ENCODE results near the gene MNAT1.

MNAT1 gene

DNA sequence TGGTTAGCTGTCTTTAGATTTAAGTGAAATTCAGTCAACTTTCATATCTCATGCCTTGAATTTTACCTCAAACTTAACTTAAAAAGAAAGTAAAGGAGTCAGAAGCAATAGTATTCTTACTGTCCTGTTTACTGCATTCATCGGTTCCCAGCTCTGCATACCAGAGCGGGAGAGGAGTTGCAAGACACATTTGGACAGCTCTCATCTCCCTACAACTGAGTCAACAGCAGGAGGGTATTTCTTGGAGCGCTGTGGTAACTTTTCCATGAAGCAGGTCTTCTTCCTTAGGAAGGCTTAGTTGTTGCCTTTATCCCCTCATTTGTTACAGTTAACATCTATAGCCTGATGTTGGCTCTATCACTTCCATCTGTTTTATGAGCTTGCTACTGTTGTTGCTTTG, 181.2 kb downstream of the MNAT1 start:
- H3F3A ChIP-seq (ENCODE audit: control insufficient read depth, insufficient read depth) = no peaks in the 10 kb centered on the region
- H3K4me1 ChIP-seq (ENCODE audit: control insufficient read depth, low read length) = no peaks in the 10 kb centered on the region
- H3K4me2 ChIP-seq (ENCODE audit: low read length) = no peak overlapping the region
- H3K9me3 ChIP-seq (ENCODE audit: control insufficient read depth, insufficient read depth, low read length) = no peaks in the 10 kb centered on the region
- no peaks in the 10 kb centered on the region for H3K79me2 ChIP-seq (ENCODE audit: control insufficient read depth, low read length)
- H3K4me3 ChIP-seq (ENCODE audit: low read length) = no peak overlapping the region
- H3K9me2 ChIP-seq (replicated peaks; ENCODE audit: control insufficient read depth, low read length) = no peaks in the 10 kb centered on the region
- no peaks in the 10 kb centered on the region for H3K36me3 ChIP-seq (ENCODE audit: control insufficient read depth, low read length)
- no peaks in the 10 kb centered on the region for H3K27me3 ChIP-seq (ENCODE audit: control insufficient read depth, low read length)
- H4K20me1 ChIP-seq (ENCODE audit: control insufficient read depth, insufficient read depth, low read depth, low read length) = no peaks in the 10 kb centered on the region
- no peak for TF ChIP-seq EZH2phosphoT487 (IDR thresholded peaks at IDR 0.05; ENCODE audit: borderline replicate concordance, low read length)
- TF ChIP-seq, protein P1, sequence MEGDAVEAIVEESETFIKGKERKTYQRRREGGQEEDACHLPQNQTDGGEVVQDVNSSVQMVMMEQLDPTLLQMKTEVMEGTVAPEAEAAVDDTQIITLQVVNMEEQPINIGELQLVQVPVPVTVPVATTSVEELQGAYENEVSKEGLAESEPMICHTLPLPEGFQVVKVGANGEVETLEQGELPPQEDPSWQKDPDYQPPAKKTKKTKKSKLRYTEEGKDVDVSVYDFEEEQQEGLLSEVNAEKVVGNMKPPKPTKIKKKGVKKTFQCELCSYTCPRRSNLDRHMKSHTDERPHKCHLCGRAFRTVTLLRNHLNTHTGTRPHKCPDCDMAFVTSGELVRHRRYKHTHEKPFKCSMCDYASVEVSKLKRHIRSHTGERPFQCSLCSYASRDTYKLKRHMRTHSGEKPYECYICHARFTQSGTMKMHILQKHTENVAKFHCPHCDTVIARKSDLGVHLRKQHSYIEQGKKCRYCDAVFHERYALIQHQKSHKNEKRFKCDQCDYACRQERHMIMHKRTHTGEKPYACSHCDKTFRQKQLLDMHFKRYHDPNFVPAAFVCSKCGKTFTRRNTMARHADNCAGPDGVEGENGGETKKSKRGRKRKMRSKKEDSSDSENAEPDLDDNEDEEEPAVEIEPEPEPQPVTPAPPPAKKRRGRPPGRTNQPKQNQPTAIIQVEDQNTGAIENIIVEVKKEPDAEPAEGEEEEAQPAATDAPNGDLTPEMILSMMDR (IDR thresholded peaks at IDR 0.05; ENCODE audit: low read depth, low read length, poor library complexity, severe bottlenecking) = no peak
- no peak overlapping the region for H3K27ac ChIP-seq (ENCODE audit: low read depth, low read length)

DNA sequence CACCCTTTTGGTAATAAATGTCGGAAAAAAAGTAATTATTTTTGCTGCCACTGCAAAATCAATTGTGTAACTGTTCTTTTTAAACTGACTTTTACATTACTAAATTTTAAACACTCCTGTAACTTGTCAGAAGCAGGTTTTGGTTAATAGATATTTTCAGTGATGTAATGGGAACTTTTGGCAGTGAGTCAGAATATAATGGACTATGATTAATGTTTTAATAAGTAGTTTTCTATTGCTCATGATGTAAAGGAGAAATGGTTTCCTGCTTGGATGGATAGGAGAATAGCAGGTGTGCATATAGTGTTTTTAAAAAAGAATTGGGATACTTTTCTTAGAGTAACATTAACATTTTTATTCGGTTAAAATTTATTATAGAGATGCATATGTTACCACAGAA, 187.5 kb downstream of the MNAT1 start:
- Histone ChIP-seq H3K4me2 (ENCODE audit: low read length) (no peak overlapping the region), H3K79me2 (ENCODE audit: control insufficient read depth, low read length) (no peaks in the 10 kb centered on the region), H4K20me1 (ENCODE audit: control insufficient read depth, insufficient read depth, low read depth, low read length) (no peaks in the 10 kb centered on the region), H3K4me3 (ENCODE audit: low read length) (no peak overlapping the region), H3K4me1 (ENCODE audit: control insufficient read depth, low read length) (no peaks in the 10 kb centered on the region), H3K9me3 (ENCODE audit: control insufficient read depth, insufficient read depth, low read length) (no peaks in the 10 kb centered on the region), H3F3A (ENCODE audit: control insufficient read depth, insufficient read depth) (peaks cover 2% of the 10 kb centered on the region), H3K36me3 (ENCODE audit: control insufficient read depth, low read length) (no peaks in the 10 kb centered on the region), H3K9me2 (replicated peaks; ENCODE audit: control insufficient read depth, low read length) (no peaks in the 10 kb centered on the region), H3K27ac (ENCODE audit: low read depth, low read length) (no peak overlapping the region), H3K27me3 (ENCODE audit: control insufficient read depth, low read length) (no peaks in the 10 kb centered on the region)
- no peak for TF ChIP-seq EZH2phosphoT487 (IDR thresholded peaks at IDR 0.05; ENCODE audit: borderline replicate concordance, low read length)
- TF ChIP-seq, protein P1 (IDR thresholded peaks at IDR 0.05; ENCODE audit: low read depth, low read length, poor library complexity, severe bottlenecking) = no peak

DNA sequence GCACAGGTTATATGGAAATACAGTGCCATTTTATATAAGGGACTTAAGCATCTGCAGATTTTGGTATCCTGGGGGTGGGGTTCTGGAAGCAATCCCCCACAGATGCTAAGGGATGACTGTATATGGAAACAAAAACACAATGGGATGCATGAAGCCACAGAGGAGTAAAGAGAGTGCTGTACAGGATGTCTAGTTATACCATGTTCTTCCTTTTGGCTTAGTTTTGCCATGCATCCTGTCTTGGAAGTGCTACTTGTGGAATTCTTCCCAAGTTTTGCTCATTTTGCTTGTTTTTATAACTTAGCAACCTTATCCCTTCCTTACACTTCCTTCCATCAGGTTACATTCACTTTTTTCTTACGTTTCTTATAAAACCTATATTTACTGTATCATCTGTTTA, 190.7 kb downstream of the MNAT1 start:
- H3K36me3 ChIP-seq (ENCODE audit: control insufficient read depth, low read length) = no peaks in the 10 kb centered on the region
- H3K27ac ChIP-seq (ENCODE audit: low read depth, low read length) = no peak overlapping the region
- H3F3A ChIP-seq (ENCODE audit: control insufficient read depth, insufficient read depth) = peaks cover 2% of the 10 kb centered on the region
- no peaks in the 10 kb centered on the region for H3K9me2 ChIP-seq (replicated peaks; ENCODE audit: control insufficient read depth, low read length)
- H3K4me1 ChIP-seq (ENCODE audit: control insufficient read depth, low read length) = no peaks in the 10 kb centered on the region
- no peak overlapping the region for H3K4me2 ChIP-seq (ENCODE audit: low read length)
- H3K27me3 ChIP-seq (ENCODE audit: control insufficient read depth, low read length) = no peaks in the 10 kb centered on the region
- no peaks in the 10 kb centered on the region for H4K20me1 ChIP-seq (ENCODE audit: control insufficient read depth, insufficient read depth, low read depth, low read length)
- no peak overlapping the region for H3K4me3 ChIP-seq (ENCODE audit: low read length)
- TF ChIP-seq EZH2phosphoT487 (IDR thresholded peaks at IDR 0.05; ENCODE audit: borderline replicate concordance, low read length) = no peak
- TF ChIP-seq, protein P1 (IDR thresholded peaks at IDR 0.05; ENCODE audit: low read depth, low read length, poor library complexity, severe bottlenecking) = no peak
- no peaks in the 10 kb centered on the region for H3K79me2 ChIP-seq (ENCODE audit: control insufficient read depth, low read length)
- H3K9me3 ChIP-seq (ENCODE audit: control insufficient read depth, insufficient read depth, low read length) = no peaks in the 10 kb centered on the region

DNA sequence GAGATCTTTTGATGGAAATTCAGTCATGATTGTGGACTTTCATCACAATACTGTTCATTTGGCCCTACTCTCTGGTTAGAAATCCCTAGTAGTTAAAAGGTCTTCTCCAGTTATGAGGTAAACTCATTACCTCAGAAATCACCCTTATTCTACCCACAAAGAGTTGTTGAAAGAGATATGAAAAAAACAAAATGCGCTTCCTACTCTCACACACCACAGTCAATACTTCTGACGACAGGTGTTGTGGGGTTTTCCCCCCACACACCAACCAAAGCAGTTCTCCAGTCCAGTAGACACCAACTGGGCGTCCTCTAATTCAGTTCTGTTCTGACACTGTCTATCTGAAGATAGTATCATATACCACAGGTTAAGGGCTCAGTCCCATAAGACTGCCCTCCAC, 191.4 kb downstream of the MNAT1 start:
- no peaks in the 10 kb centered on the region for H3K36me3 ChIP-seq (ENCODE audit: control insufficient read depth, low read length)
- H3K9me3 ChIP-seq (ENCODE audit: control insufficient read depth, insufficient read depth, low read length) = no peaks in the 10 kb centered on the region
- no peaks in the 10 kb centered on the region for H4K20me1 ChIP-seq (ENCODE audit: control insufficient read depth, insufficient read depth, low read depth, low read length)
- H3K27ac ChIP-seq (ENCODE audit: low read depth, low read length) = no peak overlapping the region
- no peaks in the 10 kb centered on the region for H3K27me3 ChIP-seq (ENCODE audit: control insufficient read depth, low read length)
- no peak overlapping the region for H3K4me2 ChIP-seq (ENCODE audit: low read length)
- TF ChIP-seq, protein P1 (IDR thresholded peaks at IDR 0.05; ENCODE audit: low read depth, low read length, poor library complexity, severe bottlenecking) = no peak
- no peak for TF ChIP-seq EZH2phosphoT487 (IDR thresholded peaks at IDR 0.05; ENCODE audit: borderline replicate concordance, low read length)
- H3F3A ChIP-seq (ENCODE audit: control insufficient read depth, insufficient read depth) = peaks cover 2% of the 10 kb centered on the region
- H3K4me1 ChIP-seq (ENCODE audit: control insufficient read depth, low read length) = no peaks in the 10 kb centered on the region
- H3K9me2 ChIP-seq (replicated peaks; ENCODE audit: control insufficient read depth, low read length) = no peaks in the 10 kb centered on the region
- H3K4me3 ChIP-seq (ENCODE audit: low read length) = no peak overlapping the region
- no peaks in the 10 kb centered on the region for H3K79me2 ChIP-seq (ENCODE audit: control insufficient read depth, low read length)
